Measurements from ENCODE around the gene ZKSCAN1. TPM values are rescaled to one million over a fixed set of nuclear protein-coding genes. Genes with fewer than 3 reads are reported as not detected.

Gene ZKSCAN1
- total and polyA plus RNA-seq, 2 experiments from 2014 or later, result 11.8 to 19.4 TPM

GRCh38 chr7:100090527-100091410, 75.4 kb downstream of the ZKSCAN1 start (continued):
- TF ChIP-seq ZNF331 (CRISPR knock-in tag; IDR thresholded peaks at IDR 0.05; ENCODE audit: low read depth) (no peak), ZNF462 (CRISPR knock-in tag; IDR thresholded peaks at IDR 0.05) (no peak), EZH2 (IDR thresholded peaks at IDR 0.05; ENCODE audit: low read depth, unreplicated experiment) (no peak), EZH2phosphoT487 (IDR thresholded peaks at IDR 0.05; ENCODE audit: unreplicated experiment) (no peak), ETS1 (IDR thresholded peaks at IDR 0.05) (no peak)

Other genes starting within 250 kb of the ZKSCAN1 start
- not detected in 2 replicates for gene CYP3A4, start 231.4 kb upstream of the ZKSCAN1 start, total RNA-seq (2014; rRNA removed; shearing (Covaris generic))
- gene CYP3A4, start 231.4 kb upstream of the ZKSCAN1 start, polyA plus RNA-seq (2016; fragmentation: Nextera tagmentation; extraction: Ambion mirVana), result not detected in 2 replicates
- not detected in 2 replicates for gene CYP3A43, start 187.6 kb upstream of the ZKSCAN1 start, total RNA-seq (2014; rRNA removed; shearing (Covaris generic))
- gene CYP3A43, start 187.6 kb upstream of the ZKSCAN1 start, polyA plus RNA-seq (2016; fragmentation: Nextera tagmentation; extraction: Ambion mirVana), result 0.17 TPM in 1 of 2 replicates, not detected in the other
- gene OR2AE1, start 138.6 kb upstream of the ZKSCAN1 start, total RNA-seq (2014; rRNA removed; shearing (Covaris generic)), result not detected in 2 replicates
- gene OR2AE1, start 138.6 kb upstream of the ZKSCAN1 start, polyA plus RNA-seq (2016; fragmentation: Nextera tagmentation; extraction: Ambion mirVana), result not detected in 2 replicates
- gene TRIM4, start 96.1 kb upstream of the ZKSCAN1 start, total RNA-seq (2014; rRNA removed; shearing (Covaris generic)), result 9.1 and 13.7 TPM in 2 replicates
- 5.0 and 5.5 TPM in 2 replicates for gene TRIM4, start 96.1 kb upstream of the ZKSCAN1 start, polyA plus RNA-seq (2016; fragmentation: Nextera tagmentation; extraction: Ambion mirVana)
- 0.23 and 0.56 TPM in 2 replicates for gene GJC3, start 86.0 kb upstream of the ZKSCAN1 start, total RNA-seq (2014; rRNA removed; shearing (Covaris generic))
- 3.1 and 3.8 TPM in 2 replicates for gene GJC3, start 86.0 kb upstream of the ZKSCAN1 start, polyA plus RNA-seq (2016; fragmentation: Nextera tagmentation; extraction: Ambion mirVana)
- 0.17 TPM in 1 of 2 replicates, not detected in the other for gene AZGP1, start 39.6 kb upstream of the ZKSCAN1 start, total RNA-seq (2014; rRNA removed; shearing (Covaris generic))
- 1.3 TPM in 1 of 2 replicates, not detected in the other for gene AZGP1, start 39.6 kb upstream of the ZKSCAN1 start, polyA plus RNA-seq (2016; fragmentation: Nextera tagmentation; extraction: Ambion mirVana)
- 21.8 and 24.8 TPM in 2 replicates for gene ZSCAN21, start 34.2 kb downstream of the ZKSCAN1 start, total RNA-seq (2014; rRNA removed; shearing (Covaris generic))
- gene ZSCAN21, start 34.2 kb downstream of the ZKSCAN1 start, polyA plus RNA-seq (2016; fragmentation: Nextera tagmentation; extraction: Ambion mirVana), result 15.4 and 15.7 TPM in 2 replicates
- gene ZNF3, start 66.1 kb downstream of the ZKSCAN1 start, total RNA-seq (2014; rRNA removed; shearing (Covaris generic)), result 40.8 and 48.9 TPM in 2 replicates
- 22.6 and 23.4 TPM in 2 replicates for gene ZNF3, start 66.1 kb downstream of the ZKSCAN1 start, polyA plus RNA-seq (2016; fragmentation: Nextera tagmentation; extraction: Ambion mirVana)
- gene COPS6, start 73.4 kb downstream of the ZKSCAN1 start, total RNA-seq (2014; rRNA removed; shearing (Covaris generic)), result 89.8 and 104 TPM in 2 replicates
- gene COPS6, start 73.4 kb downstream of the ZKSCAN1 start, polyA plus RNA-seq (2016; fragmentation: Nextera tagmentation; extraction: Ambion mirVana), result 191 and 198 TPM in 2 replicates
- gene MCM7, start 85.8 kb downstream of the ZKSCAN1 start, total RNA-seq (2014; rRNA removed; shearing (Covaris generic)), result 285 TPM in 2 replicates
- 140 and 144 TPM in 2 replicates for gene MCM7, start 85.8 kb downstream of the ZKSCAN1 start, polyA plus RNA-seq (2016; fragmentation: Nextera tagmentation; extraction: Ambion mirVana)
- gene AP4M1, start 86.0 kb downstream of the ZKSCAN1 start, total RNA-seq (2014; rRNA removed; shearing (Covaris generic)), result 12.2 and 13.3 TPM in 2 replicates
- 9.5 and 14.4 TPM in 2 replicates for gene AP4M1, start 86.0 kb downstream of the ZKSCAN1 start, polyA plus RNA-seq (2016; fragmentation: Nextera tagmentation; extraction: Ambion mirVana)
- gene TAF6, start 103.8 kb downstream of the ZKSCAN1 start, total RNA-seq (2014; rRNA removed; shearing (Covaris generic)), result 125 and 141 TPM in 2 replicates
- gene TAF6, start 103.8 kb downstream of the ZKSCAN1 start, polyA plus RNA-seq (2016; fragmentation: Nextera tagmentation; extraction: Ambion mirVana), result 54.9 and 56.3 TPM in 2 replicates
- 11.3 and 12.0 TPM in 2 replicates for gene CNPY4, start 104.0 kb downstream of the ZKSCAN1 start, total RNA-seq (2014; rRNA removed; shearing (Covaris generic))
- gene CNPY4, start 104.0 kb downstream of the ZKSCAN1 start, polyA plus RNA-seq (2016; fragmentation: Nextera tagmentation; extraction: Ambion mirVana), result 10.7 and 11.1 TPM in 2 replicates
- gene MBLAC1, start 111.4 kb downstream of the ZKSCAN1 start, total RNA-seq (2014; rRNA removed; shearing (Covaris generic)), result 5.0 and 5.7 TPM in 2 replicates
- gene MBLAC1, start 111.4 kb downstream of the ZKSCAN1 start, polyA plus RNA-seq (2016; fragmentation: Nextera tagmentation; extraction: Ambion mirVana), result 2.4 and 2.7 TPM in 2 replicates
- gene LAMTOR4, start 133.3 kb downstream of the ZKSCAN1 start, total RNA-seq (2014; rRNA removed; shearing (Covaris generic)), result 138 and 145 TPM in 2 replicates
- 329 and 333 TPM in 2 replicates for gene LAMTOR4, start 133.3 kb downstream of the ZKSCAN1 start, polyA plus RNA-seq (2016; fragmentation: Nextera tagmentation; extraction: Ambion mirVana)
- 12.3 and 15.7 TPM in 2 replicates for gene TRAPPC14, start 143.1 kb downstream of the ZKSCAN1 start, total RNA-seq (2014; rRNA removed; shearing (Covaris generic))
- gene TRAPPC14, start 143.1 kb downstream of the ZKSCAN1 start, polyA plus RNA-seq (2016; fragmentation: Nextera tagmentation; extraction: Ambion mirVana), result 9.3 and 9.8 TPM in 2 replicates
- gene GAL3ST4, start 153.0 kb downstream of the ZKSCAN1 start, total RNA-seq (2014; rRNA removed; shearing (Covaris generic)), result 3.4 and 6.3 TPM in 2 replicates
- 2.1 and 3.1 TPM in 2 replicates for gene GAL3ST4, start 153.0 kb downstream of the ZKSCAN1 start, polyA plus RNA-seq (2016; fragmentation: Nextera tagmentation; extraction: Ambion mirVana)
- gene GPC2, start 161.8 kb downstream of the ZKSCAN1 start, total RNA-seq (2014; rRNA removed; shearing (Covaris generic)), result 48.8 and 53.6 TPM in 2 replicates
- gene GPC2, start 161.8 kb downstream of the ZKSCAN1 start, polyA plus RNA-seq (2016; fragmentation: Nextera tagmentation; extraction: Ambion mirVana), result 9.8 and 10.7 TPM in 2 replicates
- 3.4 and 4.6 TPM in 2 replicates for gene STAG3, start 162.3 kb downstream of the ZKSCAN1 start, total RNA-seq (2014; rRNA removed; shearing (Covaris generic))
- 4.1 and 4.7 TPM in 2 replicates for gene STAG3, start 162.3 kb downstream of the ZKSCAN1 start, polyA plus RNA-seq (2016; fragmentation: Nextera tagmentation; extraction: Ambion mirVana)
- gene PVRIG, start 204.4 kb downstream of the ZKSCAN1 start, total RNA-seq (2014; rRNA removed; shearing (Covaris generic)), result not detected in 2 replicates
- 1.1 TPM in 1 of 2 replicates, not detected in the other for gene PVRIG, start 204.4 kb downstream of the ZKSCAN1 start, polyA plus RNA-seq (2016; fragmentation: Nextera tagmentation; extraction: Ambion mirVana)

All from GM23338 (cell line).